Fibroblast of skin of left biceps (primary cell): Measurements from ENCODE around the gene RREB1.

Source experiments
- DNase-seq, 2 experiments: peaks; one replicate each; pipeline ENCODE4 v3.0.0-alpha.2; 2013; ENCODE audit warnings: low read depth in 2 of 2

RREB1 gene

DNA sequence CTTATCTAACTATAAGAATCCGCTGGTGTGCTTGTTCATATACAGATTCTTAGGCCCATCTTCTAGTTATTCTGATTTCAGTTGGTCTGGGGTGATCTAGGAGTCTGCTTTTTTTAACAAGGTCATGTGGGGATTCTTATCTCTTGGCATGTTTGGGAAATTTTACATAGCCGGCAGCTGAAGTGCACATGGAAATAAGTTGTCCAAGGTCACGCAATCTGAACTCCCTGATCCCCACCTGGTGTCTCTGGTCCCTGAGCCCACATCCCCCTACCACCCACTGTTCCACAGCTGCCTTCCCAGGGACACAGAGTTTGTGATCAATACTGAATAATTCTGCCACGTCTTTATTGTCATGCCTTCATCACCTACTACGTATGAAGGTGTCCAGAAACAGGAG is 114.4 kb downstream of the RREB1 start:
- DNase-seq: no peak

GRCh38 chr6:7224731-7225130 is 117.0 kb downstream of the RREB1 start:
- no peak for DNase-seq

DNA sequence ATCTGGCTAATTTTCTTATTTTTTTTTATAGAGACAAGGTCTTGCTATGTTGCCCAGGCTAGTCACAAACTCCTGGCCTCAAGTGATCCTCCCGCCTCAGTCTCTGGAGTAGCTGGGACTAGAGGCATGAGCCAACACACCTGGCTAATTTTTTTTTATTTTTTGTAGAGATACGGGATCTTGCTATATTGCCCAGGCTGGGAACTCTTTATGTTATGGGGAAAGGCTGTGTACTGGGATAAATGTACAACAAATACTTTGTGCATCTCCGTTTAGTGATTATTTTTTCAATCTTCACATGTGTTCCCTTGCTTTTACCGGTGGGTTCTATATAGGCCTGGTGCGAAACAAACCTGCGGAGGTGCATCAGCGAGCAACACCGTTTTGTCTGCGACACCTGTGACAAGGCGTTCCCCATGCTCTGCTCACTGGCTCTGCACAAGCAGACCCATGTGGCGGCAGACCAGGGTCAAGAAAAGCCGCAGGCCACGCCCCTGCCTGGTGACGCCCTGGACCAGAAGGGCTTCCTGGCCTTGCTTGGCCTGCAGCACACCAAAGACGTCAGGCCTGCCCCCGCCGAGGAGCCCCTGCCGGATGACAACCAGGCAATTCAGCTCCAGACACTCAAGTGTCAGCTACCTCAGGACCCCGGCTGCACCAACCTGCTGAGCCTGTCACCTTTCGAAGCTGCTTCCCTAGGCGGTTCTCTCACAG is 121.1 kb downstream of the RREB1 start:
- DNase-seq: no peak

GRCh38 chr6:7229376-7230326 is 121.9 kb downstream of the RREB1 start:
- no peak for DNase-seq

GRCh38 chr6:7230327-7230691 is 122.5 kb downstream of the RREB1 start:
- DNase-seq: no peak

DNA sequence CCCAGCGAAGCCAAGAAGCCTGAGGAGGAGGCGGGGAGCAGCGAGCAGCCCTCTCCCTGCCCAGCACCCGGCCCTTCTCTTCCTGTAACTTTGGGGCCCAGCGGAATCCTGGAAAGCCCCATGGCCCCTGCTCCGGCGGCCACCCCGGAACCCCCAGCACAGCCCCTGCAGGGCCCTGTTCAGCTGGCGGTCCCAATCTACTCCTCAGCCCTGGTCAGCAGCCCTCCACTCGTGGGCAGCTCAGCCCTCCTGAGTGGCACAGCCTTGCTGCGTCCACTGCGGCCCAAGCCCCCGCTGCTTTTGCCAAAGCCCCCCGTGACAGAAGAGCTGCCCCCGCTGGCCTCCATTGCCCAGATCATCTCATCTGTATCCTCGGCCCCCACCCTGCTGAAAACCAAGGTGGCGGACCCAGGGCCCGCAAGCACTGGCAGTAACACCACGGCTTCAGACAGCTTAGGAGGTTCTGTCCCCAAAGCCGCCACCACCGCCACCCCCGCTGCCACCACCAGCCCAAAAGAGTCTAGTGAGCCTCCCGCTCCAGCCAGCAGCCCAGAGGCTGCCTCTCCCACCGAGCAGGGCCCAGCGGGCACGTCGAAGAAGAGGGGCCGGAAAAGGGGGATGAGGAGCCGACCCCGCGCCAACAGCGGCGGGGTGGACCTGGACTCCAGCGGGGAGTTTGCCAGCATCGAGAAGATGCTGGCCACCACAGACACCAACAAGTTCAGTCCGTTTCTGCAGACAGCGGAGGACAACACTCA is 123.4 kb downstream of the RREB1 start:
- DNase-seq: no peak

GRCh38 chr6:7232351-7232750 is 124.6 kb downstream of the RREB1 start:
- no peak for DNase-seq

- no peak for DNase-seq
Measured at GRCh38 chr6:7234547-7234946, 126.8 kb downstream of the RREB1 start.

DNA sequence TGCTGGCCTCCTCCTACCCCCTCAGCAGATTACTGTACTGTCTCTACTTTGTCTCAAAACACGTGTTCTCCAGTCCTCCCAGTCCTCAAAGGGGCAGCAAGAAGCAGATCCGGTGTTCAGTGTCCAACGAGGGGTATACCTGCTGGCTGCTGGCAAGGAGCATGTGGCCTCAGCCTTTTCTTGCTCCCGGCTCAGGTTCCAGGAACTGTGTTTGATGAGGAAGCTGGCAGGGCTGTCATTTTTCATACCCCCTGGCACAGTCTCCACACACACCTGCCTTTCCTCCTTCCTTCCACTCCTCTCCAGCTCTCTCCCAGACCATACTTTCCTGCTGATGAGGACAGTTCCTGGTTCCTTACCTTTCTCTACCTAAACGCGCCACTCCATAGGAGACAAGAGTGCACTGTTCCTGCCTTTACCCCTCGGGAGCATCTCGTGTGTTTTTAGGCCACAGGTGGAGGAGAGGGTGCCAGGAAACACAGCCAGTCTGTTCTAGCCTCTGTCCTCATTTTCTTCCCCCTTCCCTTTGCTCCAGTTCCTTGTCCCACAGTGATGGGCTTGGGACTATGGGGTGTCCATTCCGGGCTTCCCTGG is 128.0 kb downstream of the RREB1 start:
- no peak for DNase-seq

- no peak for DNase-seq
Measured at GRCh38 chr6:7236306-7237209, 128.8 kb downstream of the RREB1 start.

GRCh38 chr6:7237653-7238188 is 130.0 kb downstream of the RREB1 start:
- DNase-seq: no peak

- no peak for DNase-seq
Measured at GRCh38 chr6:7238526-7238899, 130.8 kb downstream of the RREB1 start.

DNA sequence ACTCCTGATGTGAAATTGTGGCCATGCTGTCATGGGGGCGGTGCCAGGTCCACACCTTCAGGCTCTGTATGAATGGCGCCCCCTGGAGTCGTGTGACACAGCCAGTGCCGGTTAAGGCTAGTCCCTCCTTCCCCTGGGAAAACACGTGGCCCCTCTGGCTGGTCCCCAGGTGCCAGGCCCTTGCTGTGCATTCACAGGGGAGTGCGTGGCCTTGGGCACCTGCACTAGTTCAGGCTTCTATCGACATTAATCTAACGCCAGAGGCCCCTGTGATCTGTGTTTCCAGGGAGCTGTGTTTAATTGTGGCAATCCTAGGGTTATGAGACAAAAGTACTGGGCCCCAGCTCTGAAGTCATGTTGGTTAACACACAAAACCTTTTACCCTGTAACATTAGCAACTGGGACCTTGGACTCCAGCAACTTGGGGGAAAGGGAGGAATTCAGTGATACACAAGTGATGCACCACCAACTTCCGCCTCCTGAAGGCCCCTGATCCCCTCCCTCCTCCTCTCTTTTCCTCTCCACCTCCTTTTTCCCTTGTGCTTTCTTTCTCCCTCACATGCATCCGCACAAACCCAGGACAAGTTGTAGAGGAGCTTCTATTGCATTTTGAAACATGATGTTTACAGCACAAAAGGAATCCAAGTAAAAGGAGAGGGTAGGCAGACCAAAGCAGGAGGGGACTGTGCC is 131.3 kb downstream of the RREB1 start:
- no peak for DNase-seq

DNA sequence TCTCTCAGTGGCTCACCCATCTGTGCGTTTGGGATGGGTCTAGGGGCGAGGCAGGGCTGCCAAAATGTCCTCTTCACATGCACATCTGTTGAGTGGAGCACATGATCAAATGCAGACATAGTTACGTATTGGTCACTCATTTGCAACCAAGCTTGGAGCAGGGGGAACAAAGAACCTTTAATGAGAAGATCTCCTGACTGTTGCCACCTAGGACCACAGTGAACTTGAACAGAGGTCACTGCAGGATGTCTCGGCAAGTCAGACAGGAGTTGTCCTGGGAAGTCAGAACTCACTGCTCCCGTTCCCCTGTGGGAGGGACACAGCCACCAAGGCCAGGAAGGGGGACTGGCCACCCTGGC is 131.8 kb downstream of the RREB1 start:
- DNase-seq: no peak

- DNase-seq: no peak
Measured at GRCh38 chr6:7240351-7240750, 132.6 kb downstream of the RREB1 start.

DNA sequence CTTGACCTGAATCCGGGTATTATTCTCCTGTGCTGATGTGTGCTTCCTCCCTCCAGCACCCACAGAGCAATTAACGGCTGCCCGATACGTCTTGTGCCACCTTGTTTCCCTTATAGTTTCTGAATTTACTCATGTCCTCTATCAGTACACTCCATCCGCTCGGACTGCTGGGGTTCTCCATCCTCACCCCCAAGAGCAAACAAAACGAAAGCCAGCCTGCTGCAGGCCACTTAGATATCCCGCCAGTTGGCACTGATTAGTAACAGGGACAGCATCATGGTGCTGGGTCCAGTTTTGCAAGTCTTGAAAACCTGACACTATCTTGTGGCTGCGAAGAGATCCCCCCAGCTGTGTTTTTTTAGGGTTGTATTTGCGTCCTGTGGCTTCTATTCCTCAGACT is 133.4 kb downstream of the RREB1 start:
- no peak for DNase-seq

DNA sequence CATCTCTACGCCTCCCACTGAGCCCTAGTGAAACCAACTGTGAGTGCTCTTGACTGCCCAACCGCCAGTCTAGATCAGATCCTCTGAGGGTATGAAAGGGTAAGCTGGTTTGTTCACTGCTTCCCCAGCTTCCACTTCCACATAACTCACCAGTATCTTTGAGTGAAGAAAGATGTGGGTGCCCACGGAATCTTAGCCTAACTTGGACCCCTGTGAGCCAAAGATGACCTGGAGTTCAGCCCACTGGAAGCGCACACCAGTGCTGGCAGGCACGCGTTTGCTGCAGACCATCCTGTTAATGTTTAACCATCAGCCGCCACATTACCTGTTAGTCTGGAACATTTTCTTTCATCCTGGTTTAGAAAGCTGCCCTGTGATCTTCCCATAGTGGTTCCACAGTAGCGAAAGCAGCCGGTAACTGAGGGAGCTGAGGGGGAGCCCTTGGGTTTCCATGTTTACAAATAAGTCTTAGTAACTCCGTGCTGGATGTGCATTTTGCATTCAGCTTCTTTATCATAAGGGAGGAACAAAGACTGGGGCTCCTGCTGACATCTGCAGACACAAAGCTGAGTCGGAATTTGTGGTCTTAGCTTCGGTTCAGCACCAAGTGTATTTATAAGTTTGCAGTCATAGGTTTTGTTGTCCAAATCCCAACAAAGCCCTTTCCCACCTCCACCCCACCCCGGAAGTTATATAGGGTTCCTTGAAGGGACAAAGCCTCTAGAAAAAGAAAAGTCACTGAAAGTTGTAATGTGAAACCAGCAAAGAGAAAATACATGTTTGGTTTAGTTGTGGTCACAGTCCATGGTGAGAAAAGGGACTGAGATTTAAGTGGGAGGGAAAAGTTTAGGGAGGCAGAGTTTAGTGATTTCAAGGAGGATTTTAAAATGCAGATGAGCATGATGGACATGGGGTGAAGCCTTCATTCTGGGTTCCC is 134.2 kb downstream of the RREB1 start:
- DNase-seq: no peak

DNA sequence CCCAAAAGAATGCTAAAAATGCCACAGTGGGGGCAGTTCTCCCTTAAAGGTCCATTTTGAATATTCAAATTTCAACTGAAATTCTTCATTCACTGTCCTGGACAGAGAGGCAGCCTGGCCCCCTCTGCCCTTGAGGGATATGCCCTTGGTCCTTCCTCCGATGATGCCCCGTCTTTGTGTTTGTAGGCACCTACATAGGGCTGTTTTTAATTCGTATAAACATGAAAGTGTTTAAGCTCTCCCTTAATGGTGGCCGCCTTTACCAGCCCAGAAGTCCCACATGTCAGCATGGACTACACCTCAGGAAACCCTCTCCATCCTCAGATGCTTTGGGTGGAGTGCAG is 135.0 kb downstream of the RREB1 start:
- no peak for DNase-seq
